ENCODE data around the gene CCDC192.

DNA sequence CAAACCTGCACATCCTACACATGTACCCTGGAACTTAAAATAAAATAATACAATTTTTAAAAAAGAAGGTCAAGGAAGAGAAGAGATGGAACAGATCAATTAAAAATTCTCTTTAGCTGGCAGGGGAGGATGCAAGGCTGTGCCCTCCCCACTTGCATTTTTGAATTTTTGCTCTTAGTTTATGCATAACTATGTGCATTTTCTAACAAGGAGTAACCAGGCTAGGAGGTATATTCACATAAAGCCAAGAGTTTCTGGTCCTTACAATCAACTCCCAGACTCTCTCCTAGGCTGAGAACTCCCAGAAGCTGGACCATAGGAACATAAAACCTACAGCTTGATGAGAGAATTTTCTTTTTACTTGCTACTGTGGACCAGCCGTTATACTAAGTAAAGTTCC is 29.8 kb downstream of the CCDC192 start:
- TF ChIP-seq, protein P1, sequence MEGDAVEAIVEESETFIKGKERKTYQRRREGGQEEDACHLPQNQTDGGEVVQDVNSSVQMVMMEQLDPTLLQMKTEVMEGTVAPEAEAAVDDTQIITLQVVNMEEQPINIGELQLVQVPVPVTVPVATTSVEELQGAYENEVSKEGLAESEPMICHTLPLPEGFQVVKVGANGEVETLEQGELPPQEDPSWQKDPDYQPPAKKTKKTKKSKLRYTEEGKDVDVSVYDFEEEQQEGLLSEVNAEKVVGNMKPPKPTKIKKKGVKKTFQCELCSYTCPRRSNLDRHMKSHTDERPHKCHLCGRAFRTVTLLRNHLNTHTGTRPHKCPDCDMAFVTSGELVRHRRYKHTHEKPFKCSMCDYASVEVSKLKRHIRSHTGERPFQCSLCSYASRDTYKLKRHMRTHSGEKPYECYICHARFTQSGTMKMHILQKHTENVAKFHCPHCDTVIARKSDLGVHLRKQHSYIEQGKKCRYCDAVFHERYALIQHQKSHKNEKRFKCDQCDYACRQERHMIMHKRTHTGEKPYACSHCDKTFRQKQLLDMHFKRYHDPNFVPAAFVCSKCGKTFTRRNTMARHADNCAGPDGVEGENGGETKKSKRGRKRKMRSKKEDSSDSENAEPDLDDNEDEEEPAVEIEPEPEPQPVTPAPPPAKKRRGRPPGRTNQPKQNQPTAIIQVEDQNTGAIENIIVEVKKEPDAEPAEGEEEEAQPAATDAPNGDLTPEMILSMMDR (IDR thresholded peaks at IDR 0.05; ENCODE audit: insufficient read depth, low read length, poor library complexity, severe bottlenecking) = no peak
- no peak for TF ChIP-seq EZH2phosphoT487 (conservative IDR thresholded peaks at IDR 0.05; ENCODE audit: low read length)

Data from SU-DHL-6 (cell line).